K562 (cell line): Measurements from ENCODE around the gene CPED1. TPM values are rescaled to one million over a fixed set of nuclear protein-coding genes. Genes with fewer than 3 reads are reported as not detected.

Source experiments
- CBX8 ChIP-seq: fragments of 200-600 bp; sonication (generic); IDR thresholded peaks from 2 replicates; pipeline ENCODE4 v1.6.1; 2012; ENCODE audit warnings: borderline replicate concordance, mixed run types, low read depth, mild to moderate bottlenecking, moderate library complexity, mixed read lengths, low read length, control low read depth, inconsistent platforms; ENCODE audit not compliant: poor library complexity, severe bottlenecking; ENCODE audit errors: extremely low read depth
- JUND ChIP-seq, 2 experiments: IDR thresholded peaks; 2 replicates in 1 of 2; 3 replicates in 1 of 2; pipeline ENCODE4 v1.6.1; 2011; ENCODE audit warnings: borderline replicate concordance in 2 of 2, low read depth in 2 of 2, low read length in 2 of 2, improper control_type of control experiment in 1 of 2, missing biosample characterization in 1 of 2, missing genetic modification characterization in 1 of 2, missing genetic modification reagents in 1 of 2
- MECOM ChIP-seq: fragments of 250-450 bp; sonication (Bioruptor Pico); IDR thresholded peaks from 2 replicates; pipeline ENCODE4 v1.8.0; 2022; ENCODE audit warnings: inconsistent platforms
- NONO ChIP-seq, 2 experiments: fragments of 200-400 bp in 1 of 2; fragments of 450-650 bp in 1 of 2; formaldehyde crosslinking in 1 of 2; IDR thresholded peaks; 2 replicates each; pipeline ENCODE4 v1.6.1; 2017; ENCODE audit warnings: low read depth in 2 of 2, mild to moderate bottlenecking in 2 of 2, moderate library complexity in 2 of 2, low read length in 1 of 2
- PCBP1 ChIP-seq: fragments of 200-400 bp; formaldehyde crosslinking; IDR thresholded peaks from 2 replicates; pipeline ENCODE4 v1.6.1; 2018; ENCODE audit warnings: mild to moderate bottlenecking, low read depth, low read length; ENCODE audit not compliant: poor library complexity, severe bottlenecking
- POLR2H ChIP-seq: IDR thresholded peaks from 2 replicates; pipeline ENCODE4 v1.6.1; 2016; ENCODE audit warnings: missing genetic modification characterization, low read depth, mild to moderate bottlenecking, control low read depth, missing compliant biosample characterization, moderate library complexity
- RBM15 ChIP-seq: fragments of 200-400 bp; formaldehyde crosslinking; IDR thresholded peaks from 2 replicates; pipeline ENCODE4 v1.6.1; 2018; ENCODE audit warnings: mild to moderate bottlenecking, low read length, moderate library complexity; ENCODE audit not compliant: insufficient read depth
- SMARCA4 ChIP-seq: fragments of 450-650 bp; IDR thresholded peaks from 2 replicates; pipeline ENCODE4 v1.6.1; 2016
- YBX1 ChIP-seq: fragments of 450-650 bp; IDR thresholded peaks from 2 replicates; pipeline ENCODE4 v1.7.1; 2016; ENCODE audit warnings: mild to moderate bottlenecking
- ZNF324 ChIP-seq: fragments of 250-450 bp; sonication (Bioruptor Pico); IDR thresholded peaks from 2 replicates; pipeline ENCODE4 v1.4.0; 2020; ENCODE audit warnings: mild to moderate bottlenecking
- ZNF77 ChIP-seq: fragments of 250-450 bp; sonication (Bioruptor Pico); IDR thresholded peaks from 2 replicates; pipeline ENCODE4 v1.5.0; 2020
- polyA plus RNA-seq, 8 experiments: library from polyadenylated mRNA; depleted of rRNA in 4 of 8; stranded (reverse) in 5 of 8; unstranded in 3 of 8; fragments of >200 nt; fragmentation: Nextera tagmentation in 2 of 8; fragmentation: Illumina TruSeq in 1 of 8; extraction: Ambion mirVana in 2 of 8; extraction: Trizol in 1 of 8; gene quantifications; 2 replicates each; pipeline versions ENCODE4 v1.2.1 to v1.2.3, GENCODE V29; 2011 to 2014; ENCODE audit warnings: inconsistent platforms in 1 of 8, missing spikeins in 1 of 8
- total RNA-seq, 7 experiments: library from RNA; depleted of rRNA in 6 of 7; stranded (reverse); fragments of >200 nt in 6 of 7; fragmentation: Illumina TruSeq in 2 of 7; extraction: Trizol in 2 of 7; gene quantifications; 2 replicates each; pipeline versions ENCODE4 v1.2.1 to v1.2.3, GENCODE V29; 2011 to 2021; ENCODE audit warnings: low replicate concordance in 1 of 7
- TF ChIP-seq, protein P1 (sequence below): fragments of 200-800 bp; sonication (Bioruptor generic); IDR thresholded peaks from 2 replicates; pipeline ENCODE4 v1.6.1; 2016; ENCODE audit warnings: missing genetic modification characterization, missing compliant biosample characterization
- TF ChIP-seq, protein P2 (sequence below), 3 experiments: fragments of 200-800 bp in 1 of 3; sonication (Bioruptor generic) in 1 of 3; sonication (generic) in 1 of 3; formaldehyde crosslinking in 1 of 3; IDR thresholded peaks; 2 replicates each; pipeline versions ENCODE4 v1.6.1 to v1.8.0; 2016 to 2022; ENCODE audit warnings: mild to moderate bottlenecking in 2 of 3, missing compliant biosample characterization in 2 of 3, missing genetic modification characterization in 2 of 3, missing genetic modification reagents in 1 of 3
- TF ChIP-seq, protein P3 (sequence below): IDR thresholded peaks from 2 replicates; pipeline ENCODE4 v1.6.1; 2016; ENCODE audit warnings: missing genetic modification characterization, missing compliant biosample characterization

Gene CPED1
- total and polyA plus RNA-seq, 9 of the 15 experiments (the other 6 are each of a cell fraction or from before 2014, with no cell fraction given), result 195 to 393 (median 290) TPM

DNA sequence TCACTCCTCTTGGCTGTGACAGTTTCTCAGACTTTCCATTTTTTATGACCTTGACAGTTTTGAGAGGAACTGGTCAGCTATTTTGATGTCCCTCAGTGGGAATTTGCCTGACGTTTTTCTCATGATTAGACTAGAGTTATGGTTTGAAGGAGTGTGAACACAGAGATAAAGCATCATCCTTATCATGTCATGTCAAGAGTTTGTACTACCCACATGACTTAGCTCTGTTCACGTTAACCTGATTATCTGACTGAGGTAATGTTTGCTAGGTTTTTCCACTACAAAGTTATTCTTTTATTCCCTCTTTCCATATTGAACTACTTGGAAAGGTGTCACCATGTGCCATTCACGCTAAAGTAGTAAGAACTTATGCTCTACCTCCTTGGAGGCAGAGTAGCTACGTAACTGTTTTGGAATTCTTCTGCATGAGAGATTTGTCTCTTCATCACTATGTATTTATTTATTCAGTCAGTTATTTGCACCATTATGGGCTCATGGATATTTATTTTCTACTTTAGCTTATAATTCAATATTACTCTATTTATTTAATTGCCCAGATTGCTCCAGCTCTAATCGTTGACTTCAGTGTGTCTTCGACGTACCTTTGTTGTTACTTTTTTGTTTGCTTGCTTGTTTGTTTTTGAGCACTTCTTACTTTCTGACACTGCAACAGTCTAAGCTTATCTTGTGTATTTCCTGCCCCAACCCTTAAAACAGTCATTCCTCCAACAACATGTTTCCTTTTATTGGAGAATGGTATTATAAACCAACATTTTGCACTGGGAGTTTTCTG lies 50.4 kb downstream of the CPED1 start (continued):
- TF ChIP-seq ZNF324 (CRISPR knock-in tag) (no peak), NONO (IDR thresholded peaks at IDR 0.05; ENCODE audit: low read depth in 2 of 2, low read length in 1 of 2) (peak in 1 of 2 experiments; percentile 88; a peak in 2 of 4 replicates), PCBP1 (no peak), POLR2H (tag) (peak; percentile 78), RBM15 (no peak), YBX1 (no peak), CBX8 (no peak), ZNF77 (CRISPR knock-in tag) (no peak), MECOM (CRISPR knock-in tag) (peak; percentile 100), JUND (IDR thresholded peaks at IDR 0.05; ENCODE audit: borderline replicate concordance, low read depth, low read length) (peak; percentile 94), JUND (tag; IDR thresholded peaks at IDR 0.05; ENCODE audit: borderline replicate concordance, low read depth, low read length) (peak; percentile 96; the same call in 2 of the 3 replicates), SMARCA4 (peak; percentile 100)
- TF ChIP-seq, protein P1, sequence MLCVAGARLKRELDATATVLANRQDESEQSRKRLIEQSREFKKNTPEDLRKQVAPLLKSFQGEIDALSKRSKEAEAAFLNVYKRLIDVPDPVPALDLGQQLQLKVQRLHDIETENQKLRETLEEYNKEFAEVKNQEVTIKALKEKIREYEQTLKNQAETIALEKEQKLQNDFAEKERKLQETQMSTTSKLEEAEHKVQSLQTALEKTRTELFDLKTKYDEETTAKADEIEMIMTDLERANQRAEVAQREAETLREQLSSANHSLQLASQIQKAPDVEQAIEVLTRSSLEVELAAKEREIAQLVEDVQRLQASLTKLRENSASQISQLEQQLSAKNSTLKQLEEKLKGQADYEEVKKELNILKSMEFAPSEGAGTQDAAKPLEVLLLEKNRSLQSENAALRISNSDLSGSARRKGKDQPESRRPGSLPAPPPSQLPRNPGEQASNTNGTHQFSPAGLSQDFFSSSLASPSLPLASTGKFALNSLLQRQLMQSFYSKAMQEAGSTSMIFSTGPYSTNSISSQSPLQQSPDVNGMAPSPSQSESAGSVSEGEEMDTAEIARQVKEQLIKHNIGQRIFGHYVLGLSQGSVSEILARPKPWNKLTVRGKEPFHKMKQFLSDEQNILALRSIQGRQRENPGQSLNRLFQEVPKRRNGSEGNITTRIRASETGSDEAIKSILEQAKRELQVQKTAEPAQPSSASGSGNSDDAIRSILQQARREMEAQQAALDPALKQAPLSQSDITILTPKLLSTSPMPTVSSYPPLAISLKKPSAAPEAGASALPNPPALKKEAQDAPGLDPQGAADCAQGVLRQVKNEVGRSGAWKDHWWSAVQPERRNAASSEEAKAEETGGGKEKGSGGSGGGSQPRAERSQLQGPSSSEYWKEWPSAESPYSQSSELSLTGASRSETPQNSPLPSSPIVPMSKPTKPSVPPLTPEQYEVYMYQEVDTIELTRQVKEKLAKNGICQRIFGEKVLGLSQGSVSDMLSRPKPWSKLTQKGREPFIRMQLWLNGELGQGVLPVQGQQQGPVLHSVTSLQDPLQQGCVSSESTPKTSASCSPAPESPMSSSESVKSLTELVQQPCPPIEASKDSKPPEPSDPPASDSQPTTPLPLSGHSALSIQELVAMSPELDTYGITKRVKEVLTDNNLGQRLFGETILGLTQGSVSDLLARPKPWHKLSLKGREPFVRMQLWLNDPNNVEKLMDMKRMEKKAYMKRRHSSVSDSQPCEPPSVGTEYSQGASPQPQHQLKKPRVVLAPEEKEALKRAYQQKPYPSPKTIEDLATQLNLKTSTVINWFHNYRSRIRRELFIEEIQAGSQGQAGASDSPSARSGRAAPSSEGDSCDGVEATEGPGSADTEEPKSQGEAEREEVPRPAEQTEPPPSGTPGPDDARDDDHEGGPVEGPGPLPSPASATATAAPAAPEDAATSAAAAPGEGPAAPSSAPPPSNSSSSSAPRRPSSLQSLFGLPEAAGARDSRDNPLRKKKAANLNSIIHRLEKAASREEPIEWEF (CRISPR knock-in tag), result peak; percentile 83; the same call in 1 of the 2 replicates
- TF ChIP-seq, protein P2, sequence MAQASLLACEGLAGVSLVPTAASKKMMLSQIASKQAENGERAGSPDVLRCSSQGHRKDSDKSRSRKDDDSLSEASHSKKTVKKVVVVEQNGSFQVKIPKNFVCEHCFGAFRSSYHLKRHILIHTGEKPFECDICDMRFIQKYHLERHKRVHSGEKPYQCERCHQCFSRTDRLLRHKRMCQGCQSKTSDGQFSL (CRISPR knock-in tag; IDR thresholded peaks at IDR 0.05), result no peak
- TF ChIP-seq, protein P2 (tag; IDR thresholded peaks at IDR 0.05), result peak in 1 of 2 experiments; percentile 30; a peak in 2 of 4 replicates
- TF ChIP-seq, protein P3, sequence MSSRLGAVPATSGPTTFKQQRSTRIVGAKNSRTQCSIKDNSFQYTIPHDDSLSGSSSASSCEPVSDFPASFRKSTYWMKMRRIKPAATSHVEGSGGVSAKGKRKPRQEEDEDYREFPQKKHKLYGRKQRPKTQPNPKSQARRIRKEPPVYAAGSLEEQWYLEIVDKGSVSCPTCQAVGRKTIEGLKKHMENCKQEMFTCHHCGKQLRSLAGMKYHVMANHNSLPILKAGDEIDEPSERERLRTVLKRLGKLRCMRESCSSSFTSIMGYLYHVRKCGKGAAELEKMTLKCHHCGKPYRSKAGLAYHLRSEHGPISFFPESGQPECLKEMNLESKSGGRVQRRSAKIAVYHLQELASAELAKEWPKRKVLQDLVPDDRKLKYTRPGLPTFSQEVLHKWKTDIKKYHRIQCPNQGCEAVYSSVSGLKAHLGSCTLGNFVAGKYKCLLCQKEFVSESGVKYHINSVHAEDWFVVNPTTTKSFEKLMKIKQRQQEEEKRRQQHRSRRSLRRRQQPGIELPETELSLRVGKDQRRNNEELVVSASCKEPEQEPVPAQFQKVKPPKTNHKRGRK (tag), result no peak
